ENCODE measurements around the gene SLC26A11.

Gene SLC26A11

GRCh38 chr17:80220054-80220735 is at the start of gene SLC26A11, which contains the start of gene SGSH:
Gene SLC26A11, plus strand, starts transcription at chr17:80220427. Its CDS starts 1,134 bp downstream, at chr17:80221561.
Gene SGSH, minus strand, starts transcription at chr17:80220333. Its CDS starts 20 bp downstream, at chr17:80220313.
- DNase-seq (ENCODE audit: low read depth in 2 of 2): peak in 1 of 2 donors; percentile 6

GRCh38 chr17:80171681-80172080 is 48.5 kb upstream of the SLC26A11 start:
- DNase-seq (ENCODE audit: low read depth in 2 of 2): no peak

GRCh38 chr17:80173126-80173525 is 47.1 kb upstream of the SLC26A11 start:
- no peak for DNase-seq (ENCODE audit: low read depth in 2 of 2)

- DNase-seq (ENCODE audit: low read depth in 2 of 2): no peak
These were observed 46.3 kb upstream of the SLC26A11 start for GRCh38 chr17:80173916-80174315.

- DNase-seq (ENCODE audit: low read depth in 2 of 2): no peak
These were observed 43.5 kb upstream of the SLC26A11 start for GRCh38 chr17:80176757-80177156.

GRCh38 chr17:80177986-80178595 is 42.1 kb upstream of the SLC26A11 start:
- no peak for DNase-seq (ENCODE audit: low read depth in 2 of 2)

- no peak for DNase-seq (ENCODE audit: low read depth in 2 of 2)
These were observed 40.0 kb upstream of the SLC26A11 start for GRCh38 chr17:80180192-80180591.

GRCh38 chr17:80181431-80181830 is 38.8 kb upstream of the SLC26A11 start:
- no peak for DNase-seq (ENCODE audit: low read depth in 2 of 2)

- DNase-seq (ENCODE audit: low read depth in 2 of 2): no peak
These were observed 37.9 kb upstream of the SLC26A11 start for GRCh38 chr17:80182118-80182844.

- no peak for DNase-seq (ENCODE audit: low read depth in 2 of 2)
These were observed 37.4 kb upstream of the SLC26A11 start for GRCh38 chr17:80182845-80183223.

GRCh38 chr17:80183581-80184422 is 36.4 kb upstream of the SLC26A11 start:
- no peak for DNase-seq (ENCODE audit: low read depth in 2 of 2)

- DNase-seq (ENCODE audit: low read depth in 2 of 2): no peak
These were observed 35.9 kb upstream of the SLC26A11 start for GRCh38 chr17:80184423-80184714.

- no peak for DNase-seq (ENCODE audit: low read depth in 2 of 2)
These were observed 34.3 kb upstream of the SLC26A11 start for GRCh38 chr17:80185968-80186367.

- DNase-seq (ENCODE audit: low read depth in 2 of 2): no peak
These were observed 33.1 kb upstream of the SLC26A11 start for GRCh38 chr17:80187090-80187489.

- DNase-seq (ENCODE audit: low read depth in 2 of 2): no peak
These were observed 32.7 kb upstream of the SLC26A11 start for GRCh38 chr17:80187515-80187941.

- DNase-seq (ENCODE audit: low read depth in 2 of 2): no peak
These were observed 30.6 kb upstream of the SLC26A11 start for GRCh38 chr17:80189611-80190010.

GRCh38 chr17:80190716-80191115 is 29.5 kb upstream of the SLC26A11 start:
- no peak for DNase-seq (ENCODE audit: low read depth in 2 of 2)

GRCh38 chr17:80191192-80191591 is 29.0 kb upstream of the SLC26A11 start:
- DNase-seq (ENCODE audit: low read depth in 2 of 2): no peak

- DNase-seq (ENCODE audit: low read depth in 2 of 2): no peak
These were observed 28.2 kb upstream of the SLC26A11 start for GRCh38 chr17:80191865-80192661.

- no peak for DNase-seq (ENCODE audit: low read depth in 2 of 2)
These were observed 25.1 kb upstream of the SLC26A11 start for GRCh38 chr17:80195141-80195540.
